ENCODE data around the gene ABRACL.
"Not testable (repeated sequence)": the region's sequence is repeated elsewhere in the genome, so short reads cannot be mapped to it uniquely, and the experiment has no call there.

ABRACL gene

GRCh38 chr6:139013185-139013800 is 15.3 kb upstream of the ABRACL start:
- DNase-seq, result no peak

DNA sequence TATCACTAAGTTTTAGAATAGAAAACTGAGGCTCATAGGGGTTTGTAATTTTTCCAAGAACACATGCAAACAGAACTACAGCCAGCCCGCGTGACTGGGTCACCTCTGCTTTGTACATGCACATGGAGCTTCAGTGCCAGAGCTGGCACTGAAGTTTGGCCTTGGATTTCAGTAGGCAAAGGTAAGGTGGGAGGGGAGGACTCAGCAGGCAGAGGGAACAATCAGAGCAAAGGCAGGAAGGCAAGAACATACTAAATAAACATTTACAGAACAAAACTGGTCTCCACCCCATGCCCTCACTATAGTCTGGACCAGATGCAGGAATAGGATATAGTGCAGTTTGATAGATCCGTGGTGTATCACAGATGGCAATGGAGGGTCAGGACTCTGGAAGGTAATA is 13.6 kb upstream of the ABRACL start:
- no peak for DNase-seq

GRCh38 chr6:139016337-139017213 is 12.0 kb upstream of the ABRACL start:
- no peak for DNase-seq

- no peak for DNase-seq
Observed at GRCh38 chr6:139017227-139017626, 11.3 kb upstream of the ABRACL start.

- no peak for DNase-seq
Observed at GRCh38 chr6:139019722-139020121, 8.8 kb upstream of the ABRACL start.

DNA sequence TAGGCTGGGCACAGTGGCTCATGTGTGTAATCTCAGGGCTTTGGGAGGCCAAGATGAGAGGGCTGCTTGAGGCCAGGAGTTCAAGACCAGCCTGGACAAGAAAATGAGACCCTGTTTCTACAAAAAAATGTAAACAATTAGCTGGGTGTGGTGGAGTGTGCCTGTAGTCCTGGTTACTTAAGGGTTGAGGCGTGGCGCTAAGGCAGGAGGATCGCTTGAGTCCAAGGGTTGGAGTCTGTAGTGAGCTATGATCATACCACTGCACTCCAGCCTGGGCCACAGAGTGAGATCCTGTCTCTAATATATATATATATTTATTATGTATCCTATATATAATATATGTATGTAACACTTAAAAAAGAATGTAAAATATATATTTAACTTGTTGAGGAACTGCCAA is 7.9 kb upstream of the ABRACL start:
- no peak for DNase-seq

GRCh38 chr6:139025416-139025815 is 3.1 kb upstream of the ABRACL start:
- not testable (repeated sequence) for DNase-seq

DNA sequence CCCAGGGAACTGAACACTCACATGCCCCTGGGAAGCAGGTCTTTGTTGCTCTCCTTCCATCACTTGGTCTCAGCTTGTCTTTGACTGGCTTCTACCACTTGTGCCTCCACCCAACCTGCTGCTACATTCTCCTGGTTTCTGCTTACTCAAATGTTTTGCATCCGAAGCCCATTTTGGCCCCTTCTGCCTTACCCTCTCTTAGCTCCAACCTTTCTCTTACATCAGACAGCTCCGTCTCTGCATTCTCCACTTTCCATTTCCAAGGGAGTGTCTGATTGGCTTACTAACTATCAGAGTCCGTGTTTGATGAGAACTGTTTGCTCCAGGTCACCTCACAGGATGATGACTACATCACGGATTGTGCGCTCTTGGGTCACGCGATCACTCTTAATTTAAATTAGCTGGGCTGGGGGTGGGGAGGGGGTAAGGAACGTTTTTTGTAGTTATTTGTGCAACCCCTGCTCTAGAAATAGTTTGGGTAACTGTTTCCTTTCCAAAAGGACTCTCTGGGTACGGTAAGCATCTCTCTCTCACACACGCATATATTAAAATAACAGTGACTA is 844 bp upstream of the ABRACL start:
- DNase-seq, result peak; percentile 67

DNA sequence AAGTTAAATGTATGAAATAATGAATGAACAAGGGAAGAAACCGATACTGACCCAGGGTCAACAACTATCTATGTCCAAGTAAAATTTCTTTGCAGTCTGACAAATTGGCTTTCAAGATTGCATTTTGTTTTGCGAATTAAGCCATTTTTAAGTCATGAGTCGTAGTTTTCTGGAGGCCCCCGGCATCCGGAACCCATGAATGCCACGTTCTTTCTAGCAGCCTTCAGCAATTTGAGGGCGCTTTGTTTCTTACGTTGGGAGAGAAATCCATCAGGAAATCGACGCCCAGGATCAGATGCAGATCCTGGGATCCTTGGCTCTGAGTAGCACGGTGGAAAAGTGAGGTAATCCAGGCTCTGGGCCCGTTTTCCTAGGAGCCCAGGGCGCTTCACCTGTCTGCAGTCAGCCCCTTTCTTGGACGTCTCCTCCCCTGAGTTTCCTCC is 309 bp upstream of the ABRACL start:
- no peak for DNase-seq

DNA sequence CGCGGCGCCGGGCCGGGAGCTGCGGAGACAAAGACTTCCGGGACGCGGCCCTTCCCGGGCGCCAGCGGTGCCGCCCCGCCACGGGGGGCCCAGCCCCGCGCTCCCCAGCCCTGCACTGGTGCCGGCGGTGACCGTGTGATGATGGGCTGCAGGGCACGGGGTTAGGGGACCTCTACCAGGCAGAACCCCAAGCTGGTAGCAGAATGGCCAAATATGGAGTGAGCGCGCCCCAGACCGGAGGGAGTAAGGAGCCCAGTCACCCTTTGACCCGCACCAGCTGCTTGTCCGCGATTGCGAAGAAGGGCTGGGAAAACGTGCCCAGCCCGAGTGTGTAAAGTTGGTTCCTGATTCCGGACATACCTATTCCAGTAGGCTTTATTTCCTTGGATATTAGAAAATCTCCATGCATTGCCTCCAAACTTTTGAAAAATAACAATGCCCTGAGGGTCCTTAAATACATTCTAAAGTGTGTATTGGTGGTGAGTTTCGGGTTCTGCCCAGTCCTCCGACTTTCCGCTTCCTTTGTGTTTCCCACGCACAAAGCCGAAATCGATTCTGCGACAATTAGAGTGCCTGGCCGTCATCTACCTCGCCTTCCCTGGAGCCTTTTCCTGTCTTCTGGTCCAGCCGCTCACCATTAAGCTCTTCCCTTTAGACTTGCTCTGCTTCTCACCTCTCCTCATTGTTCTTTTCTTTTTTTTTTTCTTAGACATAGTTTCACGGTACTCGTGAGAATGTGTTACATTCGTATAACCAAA is 1.1 kb downstream of the ABRACL start:
- DNase-seq, result no peak

GRCh38 chr6:139030228-139030963 is 1.9 kb downstream of the ABRACL start:
- DNase-seq, result no peak

- DNase-seq, result no peak
Observed at GRCh38 chr6:139037490-139037889, 8.9 kb downstream of the ABRACL start.

GRCh38 chr6:139044250-139044649 is 15.7 kb downstream of the ABRACL start:
- no peak for DNase-seq

DNA sequence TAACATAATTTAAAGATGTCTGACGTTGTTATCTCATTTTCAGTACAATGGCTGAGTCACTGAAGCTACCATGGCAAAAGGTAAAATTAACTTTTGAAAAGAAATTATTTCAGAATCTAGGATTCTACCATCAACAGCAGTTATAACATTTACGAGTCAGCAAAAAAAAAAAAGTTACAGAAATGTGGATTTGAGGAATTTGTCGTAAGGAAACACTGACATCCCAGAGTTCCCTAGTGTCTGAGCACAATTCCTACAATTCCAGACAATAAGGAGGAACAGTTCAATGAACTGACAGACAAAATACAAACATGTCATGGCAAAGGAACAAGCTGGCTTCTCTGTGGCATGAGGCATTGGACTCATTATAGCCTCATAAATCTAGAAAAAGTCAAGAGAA is 19.1 kb downstream of the ABRACL start:
- DNase-seq, result no peak

DNA sequence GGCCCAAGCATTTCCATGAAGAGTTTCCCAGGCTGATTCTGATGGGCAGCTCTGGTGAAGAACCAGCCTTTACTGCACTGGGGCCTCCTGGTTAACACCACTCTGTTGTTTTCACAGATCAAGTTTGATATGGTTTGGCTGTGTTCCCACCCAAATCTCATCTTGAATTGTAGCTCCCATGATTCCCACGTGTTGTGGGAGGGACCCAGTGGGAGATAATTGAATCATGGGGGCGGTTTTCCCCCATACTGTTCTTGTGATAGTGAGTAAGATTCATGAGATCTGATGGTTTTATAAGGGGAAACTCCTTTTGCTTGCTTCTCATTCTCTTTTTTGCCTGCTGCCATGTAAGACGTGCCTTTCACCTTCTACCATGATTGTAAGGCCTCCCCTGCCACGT is 20.4 kb downstream of the ABRACL start:
- DNase-seq, result not testable (repeated sequence)

- not testable (repeated sequence) for DNase-seq
Observed at GRCh38 chr6:139050131-139050769, 21.7 kb downstream of the ABRACL start.

DNA sequence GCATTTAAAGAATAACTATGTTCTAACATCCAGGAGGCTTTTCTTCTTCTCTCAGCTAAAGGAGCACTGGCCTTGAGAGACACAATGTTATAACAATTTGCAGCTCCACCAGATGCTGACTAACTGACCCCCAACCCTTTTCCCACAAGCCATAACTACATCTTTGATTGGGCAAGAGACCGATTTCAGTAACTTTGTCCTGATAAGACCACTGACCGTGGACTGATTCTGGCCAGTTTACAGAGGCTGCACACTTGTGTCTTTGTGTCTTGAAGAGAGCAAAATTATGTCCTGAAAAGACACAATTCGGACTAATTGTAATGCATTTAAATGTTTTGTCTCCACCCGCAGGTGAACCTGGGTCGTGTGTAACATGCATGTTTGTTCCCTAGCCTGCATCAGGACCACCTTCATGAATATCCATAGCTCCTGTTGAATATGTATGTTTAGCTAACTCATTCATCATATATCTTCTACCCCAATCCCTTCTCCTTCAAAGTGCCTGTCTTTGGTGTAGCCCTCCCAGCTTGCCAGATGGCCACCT is 22.3 kb downstream of the ABRACL start:
- no peak for DNase-seq

DNA sequence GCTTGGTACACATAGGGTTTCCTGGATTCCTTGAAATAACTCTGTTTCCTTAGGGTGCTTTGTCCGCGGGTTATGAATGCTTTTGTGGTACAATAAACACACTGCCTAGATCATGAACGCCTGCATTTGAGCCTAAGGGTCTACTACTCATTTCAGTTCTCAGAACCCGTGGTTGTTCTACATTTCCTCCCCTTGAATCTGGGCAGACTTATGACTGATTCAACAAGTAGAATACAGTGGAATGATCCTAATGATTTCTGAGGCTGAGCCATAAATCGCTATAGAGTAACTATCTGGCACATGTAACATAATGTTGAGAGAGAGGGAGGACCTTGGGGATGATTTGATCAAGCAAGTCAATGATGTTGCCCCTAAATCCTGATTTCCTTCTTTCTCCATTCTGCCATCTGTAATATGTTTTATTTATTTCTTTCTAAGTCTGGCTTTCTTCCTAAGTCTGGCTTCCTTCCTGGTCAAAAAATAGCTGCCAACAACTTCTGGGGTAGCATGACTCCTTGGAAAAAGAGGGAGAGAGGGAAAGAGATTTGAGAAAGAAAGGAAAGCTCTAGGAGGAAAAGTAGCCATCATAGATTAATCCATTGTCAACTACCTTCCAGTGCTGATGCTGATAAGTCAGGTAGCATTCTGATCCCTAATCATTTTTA is 23.0 kb downstream of the ABRACL start:
- DNase-seq, result no peak

DNA sequence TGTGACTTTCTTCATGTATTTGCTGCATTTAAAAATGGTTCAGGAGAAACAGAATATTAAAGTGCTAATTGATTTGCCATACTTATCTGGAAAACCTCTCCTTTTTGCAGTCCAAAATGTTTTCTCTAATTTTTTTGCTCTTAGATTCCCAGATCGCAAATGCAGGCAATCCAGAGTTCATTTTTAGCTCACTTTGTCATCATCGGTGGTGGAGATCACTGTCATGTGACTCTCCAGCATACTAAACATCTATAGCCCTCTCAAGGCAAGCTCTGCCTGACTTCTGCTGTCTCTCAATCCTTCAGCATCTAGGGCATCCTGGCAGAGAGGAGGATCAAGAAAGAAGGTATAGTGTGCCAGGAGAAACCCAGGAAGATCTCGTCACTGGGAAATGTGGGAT is 24.8 kb downstream of the ABRACL start:
- no peak for DNase-seq

- no peak for DNase-seq
Observed at GRCh38 chr6:139054001-139054400, 25.5 kb downstream of the ABRACL start.

DNA sequence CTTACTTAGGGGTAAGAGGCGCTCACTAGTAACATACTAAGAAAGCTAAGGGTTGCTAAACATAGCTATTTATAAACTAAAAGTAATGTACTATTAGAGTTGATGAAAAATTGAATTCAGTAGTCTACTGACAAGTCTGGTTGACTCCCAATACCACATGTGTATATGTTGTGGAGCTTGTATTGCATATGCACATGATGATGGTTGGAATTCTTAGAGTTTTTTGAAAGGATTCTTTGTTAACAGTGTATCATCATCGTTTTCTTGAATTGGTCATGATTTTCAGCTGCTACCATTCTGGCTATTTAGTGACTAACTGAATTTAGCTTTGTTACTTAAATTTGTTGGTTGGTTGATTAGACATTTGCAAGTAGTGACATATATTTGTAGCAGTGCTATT is 27.2 kb downstream of the ABRACL start:
- no peak for DNase-seq

Data from NCI-H1436 treated with DMSO at 0.1 percent for 48 hours (cell line).